Measurements from ENCODE around the gene HECTD3. TPM values are rescaled to one million over a fixed set of nuclear protein-coding genes. Genes with fewer than 3 reads are reported as not detected.

Gene HECTD3
- total and polyA plus RNA-seq, 4 donors = 15.9 to 32.9 (median 24.2) TPM

GRCh38 chr1:45014321-45015028, 3.4 kb upstream of the HECTD3 start:
- TF ChIP-seq RXRA (IDR thresholded peaks at IDR 0.05) (no peak), RAD21 (IDR thresholded peaks at IDR 0.05) (peak; percentile 89 to 95)
- TF ChIP-seq, protein P1, sequence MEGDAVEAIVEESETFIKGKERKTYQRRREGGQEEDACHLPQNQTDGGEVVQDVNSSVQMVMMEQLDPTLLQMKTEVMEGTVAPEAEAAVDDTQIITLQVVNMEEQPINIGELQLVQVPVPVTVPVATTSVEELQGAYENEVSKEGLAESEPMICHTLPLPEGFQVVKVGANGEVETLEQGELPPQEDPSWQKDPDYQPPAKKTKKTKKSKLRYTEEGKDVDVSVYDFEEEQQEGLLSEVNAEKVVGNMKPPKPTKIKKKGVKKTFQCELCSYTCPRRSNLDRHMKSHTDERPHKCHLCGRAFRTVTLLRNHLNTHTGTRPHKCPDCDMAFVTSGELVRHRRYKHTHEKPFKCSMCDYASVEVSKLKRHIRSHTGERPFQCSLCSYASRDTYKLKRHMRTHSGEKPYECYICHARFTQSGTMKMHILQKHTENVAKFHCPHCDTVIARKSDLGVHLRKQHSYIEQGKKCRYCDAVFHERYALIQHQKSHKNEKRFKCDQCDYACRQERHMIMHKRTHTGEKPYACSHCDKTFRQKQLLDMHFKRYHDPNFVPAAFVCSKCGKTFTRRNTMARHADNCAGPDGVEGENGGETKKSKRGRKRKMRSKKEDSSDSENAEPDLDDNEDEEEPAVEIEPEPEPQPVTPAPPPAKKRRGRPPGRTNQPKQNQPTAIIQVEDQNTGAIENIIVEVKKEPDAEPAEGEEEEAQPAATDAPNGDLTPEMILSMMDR (IDR thresholded peaks at IDR 0.05; ENCODE audit: low read depth, low read length, missing input control) = peak; percentile 83
- H3K27ac ChIP-seq (ENCODE audit: low read depth in 1 of 2, low read length in 2 of 2) = no peak overlapping the region

GRCh38 chr1:45013551-45014209, 2.6 kb upstream of the HECTD3 start:
- no peak for DNase-seq (ENCODE audit: low spot score)
- TF ChIP-seq ZBTB33 (IDR thresholded peaks at IDR 0.05) (no peak), RAD21 (IDR thresholded peaks at IDR 0.05) (no peak), HNF4A (conservative IDR thresholded peaks at IDR 0.05) (no peak), SP1 (IDR thresholded peaks at IDR 0.05) (no peak), FOXA1 (IDR thresholded peaks at IDR 0.05) (no peak), RXRA (IDR thresholded peaks at IDR 0.05) (no peak), YY1 (IDR thresholded peaks at IDR 0.05) (no peak), JUND (IDR thresholded peaks at IDR 0.05) (no peak), FOXA2 (IDR thresholded peaks at IDR 0.05) (no peak), GABPA (IDR thresholded peaks at IDR 0.05 in 1 of 2, conservative IDR thresholded peaks at IDR 0.05 in 1 of 2) (no peak), ATF3 (IDR thresholded peaks at IDR 0.05) (no peak), EGR1 (IDR thresholded peaks at IDR 0.05; ENCODE audit: low read depth in 2 of 2) (no peak), TAF1 (conservative IDR thresholded peaks at IDR 0.05) (no peak), HNF4G (IDR thresholded peaks at IDR 0.05) (no peak), NR2F2 (IDR thresholded peaks at IDR 0.05) (no peak)
- TF ChIP-seq, protein P2, sequence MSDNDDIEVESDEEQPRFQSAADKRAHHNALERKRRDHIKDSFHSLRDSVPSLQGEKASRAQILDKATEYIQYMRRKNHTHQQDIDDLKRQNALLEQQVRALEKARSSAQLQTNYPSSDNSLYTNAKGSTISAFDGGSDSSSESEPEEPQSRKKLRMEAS (IDR thresholded peaks at IDR 0.05) = no peak
- TF ChIP-seq, protein P1 (IDR thresholded peaks at IDR 0.05; ENCODE audit: low read depth, low read length, missing input control) = no peak
- TF ChIP-seq, protein P3, sequence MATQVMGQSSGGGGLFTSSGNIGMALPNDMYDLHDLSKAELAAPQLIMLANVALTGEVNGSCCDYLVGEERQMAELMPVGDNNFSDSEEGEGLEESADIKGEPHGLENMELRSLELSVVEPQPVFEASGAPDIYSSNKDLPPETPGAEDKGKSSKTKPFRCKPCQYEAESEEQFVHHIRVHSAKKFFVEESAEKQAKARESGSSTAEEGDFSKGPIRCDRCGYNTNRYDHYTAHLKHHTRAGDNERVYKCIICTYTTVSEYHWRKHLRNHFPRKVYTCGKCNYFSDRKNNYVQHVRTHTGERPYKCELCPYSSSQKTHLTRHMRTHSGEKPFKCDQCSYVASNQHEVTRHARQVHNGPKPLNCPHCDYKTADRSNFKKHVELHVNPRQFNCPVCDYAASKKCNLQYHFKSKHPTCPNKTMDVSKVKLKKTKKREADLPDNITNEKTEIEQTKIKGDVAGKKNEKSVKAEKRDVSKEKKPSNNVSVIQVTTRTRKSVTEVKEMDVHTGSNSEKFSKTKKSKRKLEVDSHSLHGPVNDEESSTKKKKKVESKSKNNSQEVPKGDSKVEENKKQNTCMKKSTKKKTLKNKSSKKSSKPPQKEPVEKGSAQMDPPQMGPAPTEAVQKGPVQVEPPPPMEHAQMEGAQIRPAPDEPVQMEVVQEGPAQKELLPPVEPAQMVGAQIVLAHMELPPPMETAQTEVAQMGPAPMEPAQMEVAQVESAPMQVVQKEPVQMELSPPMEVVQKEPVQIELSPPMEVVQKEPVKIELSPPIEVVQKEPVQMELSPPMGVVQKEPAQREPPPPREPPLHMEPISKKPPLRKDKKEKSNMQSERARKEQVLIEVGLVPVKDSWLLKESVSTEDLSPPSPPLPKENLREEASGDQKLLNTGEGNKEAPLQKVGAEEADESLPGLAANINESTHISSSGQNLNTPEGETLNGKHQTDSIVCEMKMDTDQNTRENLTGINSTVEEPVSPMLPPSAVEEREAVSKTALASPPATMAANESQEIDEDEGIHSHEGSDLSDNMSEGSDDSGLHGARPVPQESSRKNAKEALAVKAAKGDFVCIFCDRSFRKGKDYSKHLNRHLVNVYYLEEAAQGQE (IDR thresholded peaks at IDR 0.05) = no peak
- peaks cover 2 to 15% (median 9%) of the 10 kb centered on the region in 4 donors for H3K36me3 ChIP-seq (ENCODE audit: control insufficient read depth in 4 of 4, insufficient read depth in 3 of 4, low read depth in 1 of 4, low read length in 3 of 4)
- 86% methylated on average over 12 of the region's 12 CpGs for WGBS
- H3K4me1 ChIP-seq (ENCODE audit: control insufficient read depth in 4 of 4, insufficient read depth in 4 of 4, low read length in 3 of 4) = peaks cover 14 to 51% (median 39%) of the 10 kb centered on the region in 4 donors
- H3K9me3 ChIP-seq (ENCODE audit: control insufficient read depth in 4 of 4, low read length in 3 of 4) = no peaks in the 10 kb centered on the region
- no peaks in the 10 kb centered on the region for H3K27me3 ChIP-seq (ENCODE audit: control insufficient read depth in 4 of 4, insufficient read depth in 4 of 4, low read length in 3 of 4)
- H3K27ac ChIP-seq (ENCODE audit: low read depth in 1 of 2, low read length in 2 of 2) = no peak overlapping the region
- no peak overlapping the region for H3K4me3 ChIP-seq (ENCODE audit: low read depth in 1 of 3, low read length in 3 of 3)
- H3K9ac ChIP-seq (ENCODE audit: low read depth in 1 of 2, low read length in 2 of 2) = no peak overlapping the region

More at GRCh38 chr1:45014321-45015028, 3.4 kb upstream of the HECTD3 start:
- Histone ChIP-seq H3K4me3 (ENCODE audit: low read depth in 1 of 3, low read length in 3 of 3) (no peak overlapping the region), H3K9me3 (ENCODE audit: control insufficient read depth in 4 of 4, low read length in 3 of 4) (no peaks in the 10 kb centered on the region), H3K36me3 (ENCODE audit: control insufficient read depth in 4 of 4, insufficient read depth in 3 of 4, low read depth in 1 of 4, low read length in 3 of 4) (peaks cover 2 to 7% (median 3%) of the 10 kb centered on the region in 4 donors), H3K27me3 (ENCODE audit: control insufficient read depth in 4 of 4, insufficient read depth in 4 of 4, low read length in 3 of 4) (no peaks in the 10 kb centered on the region), H3K9ac (ENCODE audit: low read depth in 1 of 2, low read length in 2 of 2) (no peak overlapping the region), H3K4me1 (ENCODE audit: control insufficient read depth in 4 of 4, insufficient read depth in 4 of 4, low read length in 3 of 4) (peaks cover 14 to 52% (median 38%) of the 10 kb centered on the region in 4 donors)
- peak; percentile 86 for DNase-seq (ENCODE audit: low spot score)
- WGBS = 55% methylated on average over 6 of the region's 6 CpGs

All from liver (tissue), 9 donors.